ENCODE results near the gene SSH2.

Gene SSH2

GRCh38 chr17:29622337-29623282 lies 307.4 kb downstream of the SSH2 start, which contains the start of gene CORO6:
TSS of gene CORO6 (minus strand) at chr17:29622912. CDS start at chr17:29621421, 1,491 bp downstream.
- Mint-ChIP-seq H3K4me3 (peak within 1 kb of the TSS; percentile 71), H3K4me1 (peaks cover 29% of the 10 kb centered on the region), H3K36me3 (ENCODE audit: insufficient read depth) (peaks cover 12% of the 10 kb centered on the region), H3K27ac (ENCODE audit: low read depth) (peak within 1 kb of the TSS; percentile 44), H3K27me3 (no peaks in the 10 kb centered on the region), H3K9me3 (no peaks in the 10 kb centered on the region)
- DNase-seq (ENCODE audit: low spot score in 2 of 2) (peak; percentile 19 to 41), ATAC-seq (replicated peaks; ENCODE audit: extremely low read depth, poor library complexity, severe bottlenecking) (no peak)

- Mint-ChIP-seq H3K27me3 (no peaks in the 10 kb centered on the region), H3K27ac (ENCODE audit: low read depth) (no peak overlapping the region), H3K4me1 (peaks cover 31% of the 10 kb centered on the region), H3K4me3 (peak overlapping the region; percentile 71), H3K9me3 (no peaks in the 10 kb centered on the region), H3K36me3 (ENCODE audit: insufficient read depth) (peaks cover 11% of the 10 kb centered on the region)
- DNase-seq (ENCODE audit: low spot score in 2 of 2) (no peak), ATAC-seq (replicated peaks; ENCODE audit: extremely low read depth, poor library complexity, severe bottlenecking) (no peak)
Measured at GRCh38 chr17:29621751-29622194, 308.3 kb downstream of the SSH2 start.

- no peak overlapping the region for H3K27ac Mint-ChIP-seq (ENCODE audit: low read depth)
- H3K4me3 Mint-ChIP-seq, result peak overlapping the region; percentile 71
- ATAC-seq (replicated peaks; ENCODE audit: extremely low read depth, poor library complexity, severe bottlenecking), result no peak
- peaks cover 8% of the 10 kb centered on the region for H3K36me3 Mint-ChIP-seq (ENCODE audit: insufficient read depth)
- H3K4me1 Mint-ChIP-seq, result peaks cover 39% of the 10 kb centered on the region
- no peaks in the 10 kb centered on the region for H3K9me3 Mint-ChIP-seq
- DNase-seq (ENCODE audit: low spot score in 2 of 2), result no peak
- no peaks in the 10 kb centered on the region for H3K27me3 Mint-ChIP-seq
Measured at GRCh38 chr17:29620779-29621500, 309.1 kb downstream of the SSH2 start.

GRCh38 chr17:29620271-29620670 lies 309.8 kb downstream of the SSH2 start:
- Mint-ChIP-seq H3K27ac (ENCODE audit: low read depth) (no peak overlapping the region), H3K4me1 (peaks cover 46% of the 10 kb centered on the region), H3K9me3 (no peaks in the 10 kb centered on the region), H3K27me3 (no peaks in the 10 kb centered on the region), H3K36me3 (ENCODE audit: insufficient read depth) (peaks cover 6% of the 10 kb centered on the region), H3K4me3 (no peak overlapping the region)
- no peak for DNase-seq (ENCODE audit: low spot score in 2 of 2)
- no peak for ATAC-seq (replicated peaks; ENCODE audit: extremely low read depth, poor library complexity, severe bottlenecking)

GRCh38 chr17:29619251-29619650 lies 310.8 kb downstream of the SSH2 start:
- Mint-ChIP-seq H3K9me3 (no peaks in the 10 kb centered on the region), H3K27ac (ENCODE audit: low read depth) (no peak overlapping the region), H3K4me3 (no peak overlapping the region), H3K4me1 (peaks cover 54% of the 10 kb centered on the region), H3K27me3 (no peaks in the 10 kb centered on the region), H3K36me3 (ENCODE audit: insufficient read depth) (peaks cover 6% of the 10 kb centered on the region)
- DNase-seq (ENCODE audit: low spot score in 2 of 2), result no peak
- no peak for ATAC-seq (replicated peaks; ENCODE audit: extremely low read depth, poor library complexity, severe bottlenecking)

- no peaks in the 10 kb centered on the region for H3K27me3 Mint-ChIP-seq
- peak overlapping the region; percentile 85 for H3K4me3 Mint-ChIP-seq
- DNase-seq (ENCODE audit: low spot score in 2 of 2) (no peak), ATAC-seq (replicated peaks; ENCODE audit: extremely low read depth, poor library complexity, severe bottlenecking) (no peak)
- peaks cover 6% of the 10 kb centered on the region for H3K36me3 Mint-ChIP-seq (ENCODE audit: insufficient read depth)
- H3K4me1 Mint-ChIP-seq, result peaks cover 56% of the 10 kb centered on the region
- H3K9me3 Mint-ChIP-seq, result no peaks in the 10 kb centered on the region
- H3K27ac Mint-ChIP-seq (ENCODE audit: low read depth), result no peak overlapping the region
Measured at GRCh38 chr17:29618272-29619065, 311.6 kb downstream of the SSH2 start.

- peak overlapping the region; percentile 70 for H3K27ac Mint-ChIP-seq (ENCODE audit: low read depth)
Measured at GRCh38 chr17:29617481-29618271, 312.4 kb downstream of the SSH2 start.

GRCh38 chr17:29617125-29617480 lies 312.9 kb downstream of the SSH2 start:
- peak overlapping the region; percentile 85 for H3K4me3 Mint-ChIP-seq
- no peaks in the 10 kb centered on the region for H3K27me3 Mint-ChIP-seq
- H3K27ac Mint-ChIP-seq (ENCODE audit: low read depth), result peak overlapping the region; percentile 70
- DNase-seq (ENCODE audit: low spot score in 2 of 2), result peak; percentile 87 to 90
- no peaks in the 10 kb centered on the region for H3K9me3 Mint-ChIP-seq
- H3K36me3 Mint-ChIP-seq (ENCODE audit: insufficient read depth), result peaks cover 4% of the 10 kb centered on the region
- ATAC-seq (replicated peaks; ENCODE audit: extremely low read depth, poor library complexity, severe bottlenecking), result peak; percentile 63
- H3K4me1 Mint-ChIP-seq, result peaks cover 45% of the 10 kb centered on the region

More at GRCh38 chr17:29617481-29618271, 312.4 kb downstream of the SSH2 start:
- Mint-ChIP-seq H3K4me3 (peak overlapping the region; percentile 85), H3K9me3 (no peaks in the 10 kb centered on the region), H3K36me3 (ENCODE audit: insufficient read depth) (peaks cover 6% of the 10 kb centered on the region), H3K27me3 (no peaks in the 10 kb centered on the region), H3K4me1 (peaks cover 48% of the 10 kb centered on the region)
- peak; percentile 58 for ATAC-seq (replicated peaks; ENCODE audit: extremely low read depth, poor library complexity, severe bottlenecking)
- peak; percentile 80 to 81 for DNase-seq (ENCODE audit: low spot score in 2 of 2)

DNA sequence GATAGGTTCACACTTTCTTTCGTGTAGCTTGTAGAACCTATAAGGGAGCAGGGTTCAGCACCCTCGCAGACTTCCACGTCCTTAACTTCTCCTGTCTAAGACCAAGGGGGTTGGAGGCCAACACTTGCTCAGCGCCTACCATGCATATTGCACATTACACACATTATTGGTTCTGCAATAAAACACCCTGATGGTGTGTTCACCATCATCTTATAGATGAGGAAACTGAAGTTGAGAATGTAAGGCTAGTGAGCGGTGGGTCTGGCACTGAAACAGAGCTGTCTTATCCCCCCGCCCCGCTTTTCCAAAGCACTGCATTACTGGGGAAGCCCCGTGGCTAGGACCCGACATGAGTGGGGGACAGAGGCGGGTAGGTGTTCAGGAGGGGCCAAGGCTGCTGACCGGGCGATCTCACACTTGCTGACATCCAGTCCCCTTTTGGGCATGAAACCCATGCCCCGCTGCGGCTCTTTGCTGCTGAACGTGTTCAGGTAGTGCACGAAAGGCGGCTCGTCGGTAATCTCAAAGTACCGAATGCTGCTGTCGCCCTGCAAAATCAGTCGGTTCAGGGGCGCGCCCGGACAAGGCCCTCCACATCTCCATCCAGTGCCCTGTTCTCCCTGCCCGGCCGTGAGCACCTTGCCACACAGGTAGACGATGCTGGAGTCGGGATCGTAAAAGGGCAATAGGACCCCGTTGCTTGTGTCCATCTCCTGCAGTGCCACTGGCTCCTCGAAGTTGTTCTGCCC lies 313.6 kb downstream of the SSH2 start:
- H3K4me1 Mint-ChIP-seq, result peaks cover 41% of the 10 kb centered on the region
- peak overlapping the region; percentile 85 for H3K4me3 Mint-ChIP-seq
- no peak for DNase-seq (ENCODE audit: low spot score in 2 of 2)
- H3K36me3 Mint-ChIP-seq (ENCODE audit: insufficient read depth), result peaks cover 4% of the 10 kb centered on the region
- H3K9me3 Mint-ChIP-seq, result no peaks in the 10 kb centered on the region
- no peaks in the 10 kb centered on the region for H3K27me3 Mint-ChIP-seq
- peak overlapping the region; percentile 70 for H3K27ac Mint-ChIP-seq (ENCODE audit: low read depth)
- no peak for ATAC-seq (replicated peaks; ENCODE audit: extremely low read depth, poor library complexity, severe bottlenecking)

- no peaks in the 10 kb centered on the region for H3K9me3 Mint-ChIP-seq
- no peaks in the 10 kb centered on the region for H3K27me3 Mint-ChIP-seq
- peak; percentile 69 to 77 for DNase-seq (ENCODE audit: low spot score in 2 of 2)
- H3K4me1 Mint-ChIP-seq, result peaks cover 41% of the 10 kb centered on the region
- H3K27ac Mint-ChIP-seq (ENCODE audit: low read depth), result peak overlapping the region; percentile 57
- H3K36me3 Mint-ChIP-seq (ENCODE audit: insufficient read depth), result peaks cover 4% of the 10 kb centered on the region
- H3K4me3 Mint-ChIP-seq, result peak overlapping the region; percentile 85
- peak; percentile 58 for ATAC-seq (replicated peaks; ENCODE audit: extremely low read depth, poor library complexity, severe bottlenecking)
Measured at GRCh38 chr17:29615492-29616299, 314.3 kb downstream of the SSH2 start.
